NOMO-1 treated with dmso at 0.1 percent for 144 hours (cell line): ENCODE measurements around the gene CIBAR2.

Source experiments
- DNase-seq: peaks from one replicate; lab custom pipeline; 2025; ENCODE audit not compliant: unreplicated experiment; lab: John Stamatoyannopoulos, UW

CIBAR2 gene

GRCh38 chr16:85083051-85083639, 29.1 kb downstream of the CIBAR2 start:
- DNase-seq = no peak

GRCh38 chr16:85082173-85083050, 29.9 kb downstream of the CIBAR2 start:
- no peak for DNase-seq

DNA sequence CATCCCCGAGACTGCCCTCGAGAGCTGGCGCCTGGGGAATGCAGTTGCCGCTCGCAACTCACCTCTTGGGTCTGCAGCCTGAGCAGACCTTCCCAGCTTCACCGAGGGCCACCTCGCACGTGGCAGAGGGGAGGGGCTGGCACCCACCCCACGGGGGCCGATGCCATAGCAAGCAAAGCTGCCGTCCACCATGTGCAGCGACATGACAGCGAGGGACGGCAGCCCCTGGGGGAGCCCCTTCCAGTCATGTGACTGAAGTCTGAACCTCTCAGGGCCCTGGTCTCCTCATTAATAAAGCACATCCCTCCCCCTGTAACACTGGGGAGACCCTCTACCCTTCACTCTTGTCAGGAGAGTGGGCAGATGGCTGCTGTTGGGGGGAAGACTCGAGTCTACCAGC, 30.5 kb downstream of the CIBAR2 start:
- DNase-seq = no peak

DNA sequence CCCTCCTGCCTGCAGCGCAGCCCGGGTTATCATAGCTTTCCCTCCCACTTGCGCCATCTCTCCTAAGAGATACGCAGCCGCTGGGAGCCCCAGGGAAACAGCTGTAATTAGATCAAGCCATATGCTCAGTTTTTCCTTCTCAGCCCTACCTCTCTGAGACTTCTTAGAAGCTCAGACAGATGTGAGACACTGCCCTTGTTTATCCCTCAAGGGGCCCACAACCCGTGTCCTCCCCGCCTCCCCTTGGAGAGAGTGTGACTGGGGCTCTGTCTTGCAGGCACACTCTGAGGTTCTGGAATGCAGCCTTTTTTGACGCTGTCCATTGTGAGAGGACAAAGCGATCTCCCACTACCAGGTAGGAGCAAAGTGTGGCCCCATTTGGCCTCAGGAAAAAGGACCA, 31.2 kb downstream of the CIBAR2 start:
- no peak for DNase-seq

DNA sequence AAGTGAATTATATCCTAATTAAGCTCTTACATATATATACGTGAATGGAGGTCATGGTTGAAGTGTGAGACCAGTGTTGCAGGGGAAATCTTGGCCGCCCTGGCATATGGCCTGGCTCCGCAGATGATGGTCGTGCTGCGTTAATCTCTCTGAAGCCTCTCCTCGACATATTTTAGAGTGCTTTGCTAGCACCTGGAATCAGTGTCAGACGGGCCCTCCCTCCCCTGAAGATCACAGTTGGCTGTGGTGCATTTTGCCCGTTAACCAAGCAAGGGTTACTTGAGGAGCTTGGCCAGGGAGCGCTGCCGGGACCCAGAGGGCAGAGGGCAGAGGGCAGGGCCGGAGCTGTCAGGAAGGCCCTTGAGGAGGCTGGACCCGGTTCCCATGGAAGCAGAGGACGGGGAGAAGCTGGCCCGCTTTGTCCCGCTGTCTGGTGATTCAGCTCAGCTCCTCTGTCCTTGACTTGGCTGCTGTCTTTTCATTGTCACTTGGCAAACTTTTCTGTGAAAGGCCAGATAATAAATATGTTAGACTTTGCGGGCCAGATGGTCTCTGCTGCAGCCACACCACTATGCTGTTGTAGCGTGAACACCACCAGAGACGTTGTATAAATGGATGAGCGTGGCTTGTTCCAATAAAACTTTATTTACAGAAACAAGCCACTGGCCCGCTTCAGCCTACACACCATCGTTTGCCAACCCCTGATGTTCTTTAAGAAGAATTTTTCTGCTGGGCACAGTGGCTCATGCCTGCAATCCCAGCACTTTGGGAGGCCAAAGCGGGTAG, 32.3 kb downstream of the CIBAR2 start:
- DNase-seq = no peak

GRCh38 chr16:85078952-85079351, 33.3 kb downstream of the CIBAR2 start:
- DNase-seq = no peak

- no peak for DNase-seq
Measured at GRCh38 chr16:85078226-85078625, 34.0 kb downstream of the CIBAR2 start.

DNA sequence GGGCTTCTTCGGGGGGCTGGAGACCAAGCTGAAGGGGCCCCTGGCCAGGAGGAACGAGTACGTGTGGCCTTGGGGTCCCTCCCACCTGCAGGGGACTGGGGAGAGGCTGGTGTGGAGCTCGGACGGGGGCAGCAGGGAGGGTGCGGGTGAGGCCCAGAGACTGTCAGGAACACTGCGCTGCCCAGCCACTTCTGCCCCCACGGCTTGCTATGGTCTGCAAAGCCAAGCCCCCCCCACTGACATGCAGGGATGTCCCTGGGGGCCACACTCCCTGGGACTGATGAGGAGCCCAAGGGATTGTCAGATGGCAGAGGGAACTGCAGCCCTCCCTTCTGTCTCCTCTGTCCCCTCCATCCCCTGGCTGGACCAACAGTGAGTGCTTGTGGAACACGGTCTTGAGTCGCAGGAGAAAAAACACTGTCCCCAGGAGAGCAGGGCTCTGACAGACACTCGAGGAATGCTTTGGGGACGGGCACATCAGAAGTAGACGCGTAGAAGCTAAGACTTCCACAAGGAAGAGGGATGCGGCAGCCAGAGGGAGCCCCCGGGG, 34.6 kb downstream of the CIBAR2 start:
- no peak for DNase-seq

- DNase-seq = no peak
Measured at GRCh38 chr16:85077039-85077438, 35.2 kb downstream of the CIBAR2 start.

DNA sequence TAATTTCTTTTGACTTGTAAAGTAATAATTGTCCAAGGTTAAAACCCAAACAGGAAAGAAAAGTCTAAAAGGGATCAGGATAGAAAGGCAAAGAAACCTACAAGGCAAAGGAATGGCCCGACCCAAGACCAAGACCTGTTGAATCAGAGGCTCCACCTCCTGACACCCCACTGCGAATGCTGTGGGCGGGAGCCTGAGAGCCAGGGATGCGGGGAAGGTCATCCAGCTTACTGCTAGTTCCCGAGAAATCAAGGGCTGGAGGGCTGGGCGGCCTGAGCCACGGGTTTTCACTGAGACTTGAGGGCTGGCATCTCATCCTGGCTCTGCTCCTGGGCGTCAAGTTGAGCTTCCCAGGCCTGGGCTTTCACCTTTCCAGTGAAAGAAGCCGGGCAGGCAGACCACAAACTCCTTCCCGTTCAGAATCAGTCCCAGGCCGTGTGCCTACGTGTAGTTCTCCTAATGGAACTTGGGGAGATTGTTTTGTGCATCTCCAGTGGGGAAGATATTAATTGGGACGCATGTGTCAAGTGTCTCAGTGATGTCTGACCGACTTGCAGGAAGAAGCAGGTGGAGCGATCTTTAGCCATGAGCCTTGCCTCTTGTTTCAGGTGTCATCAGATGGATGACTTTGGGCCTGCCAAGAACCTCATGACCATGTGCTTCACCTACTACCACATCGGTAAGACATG, 36.9 kb downstream of the CIBAR2 start:
- DNase-seq = no peak

DNA sequence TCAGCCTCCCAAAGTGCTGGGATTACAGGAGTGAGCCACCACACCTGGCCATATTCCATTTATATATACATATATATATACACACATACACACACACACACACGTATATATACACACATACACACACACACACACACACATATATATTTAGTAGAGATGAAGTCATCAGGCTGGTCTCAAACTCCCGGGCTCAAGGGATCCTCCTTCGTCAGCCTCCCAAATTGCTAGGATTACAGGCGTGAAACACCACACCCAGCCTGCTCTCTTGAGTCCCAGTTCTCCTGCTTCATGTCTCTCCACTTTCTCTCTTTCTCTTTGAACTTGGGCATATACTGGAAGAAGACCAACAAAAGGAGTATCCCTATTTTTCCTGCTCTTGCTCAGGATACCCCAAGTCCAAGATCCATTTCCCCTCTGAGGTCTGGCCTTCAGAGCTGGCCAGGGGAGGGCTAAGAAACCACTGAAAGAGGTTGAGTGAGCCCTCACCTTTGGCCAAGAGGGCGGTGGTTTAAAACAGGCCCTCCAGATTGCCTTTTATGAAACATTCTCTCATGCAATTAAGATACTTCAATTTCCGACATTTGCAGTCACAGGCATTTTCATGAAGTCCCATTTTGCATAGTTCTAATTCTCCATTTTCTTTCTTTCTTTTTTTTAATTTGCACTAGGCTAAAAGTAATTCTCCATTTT, 37.9 kb downstream of the CIBAR2 start:
- no peak for DNase-seq

DNA sequence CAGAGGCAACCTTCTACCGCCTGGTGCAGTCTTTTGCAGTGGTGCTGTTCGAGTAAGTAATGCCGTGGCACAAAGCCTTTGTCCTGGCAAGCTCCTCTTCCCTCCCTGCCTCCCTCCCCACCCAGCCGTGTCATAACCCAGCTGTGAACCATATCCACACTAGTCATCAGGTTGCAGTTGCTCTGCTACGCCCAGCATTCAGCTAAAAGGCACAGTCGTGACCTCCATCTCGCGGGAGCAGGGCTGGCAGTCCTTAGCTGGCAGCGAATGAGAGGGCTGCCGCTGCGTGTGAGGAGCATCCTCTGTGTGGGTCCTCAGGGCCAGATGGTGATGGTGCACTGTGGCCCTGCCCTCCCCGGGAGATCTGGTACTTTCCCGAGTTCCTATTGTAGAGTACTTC, 39.3 kb downstream of the CIBAR2 start:
- no peak for DNase-seq

- DNase-seq = no peak
Measured at GRCh38 chr16:85072076-85072860, 40.0 kb downstream of the CIBAR2 start.

- no peak for DNase-seq
Measured at GRCh38 chr16:85069171-85069570, 43.1 kb downstream of the CIBAR2 start.

- DNase-seq = peak; percentile 70
Measured at GRCh38 chr16:85068746-85069145, 43.5 kb downstream of the CIBAR2 start.

- DNase-seq = no peak
Measured at GRCh38 chr16:85067426-85067825, 44.8 kb downstream of the CIBAR2 start.

- no peak for DNase-seq
Measured at GRCh38 chr16:85067024-85067423, 45.2 kb downstream of the CIBAR2 start.

- no peak for DNase-seq
Measured at GRCh38 chr16:85066346-85066885, 45.9 kb downstream of the CIBAR2 start.

DNA sequence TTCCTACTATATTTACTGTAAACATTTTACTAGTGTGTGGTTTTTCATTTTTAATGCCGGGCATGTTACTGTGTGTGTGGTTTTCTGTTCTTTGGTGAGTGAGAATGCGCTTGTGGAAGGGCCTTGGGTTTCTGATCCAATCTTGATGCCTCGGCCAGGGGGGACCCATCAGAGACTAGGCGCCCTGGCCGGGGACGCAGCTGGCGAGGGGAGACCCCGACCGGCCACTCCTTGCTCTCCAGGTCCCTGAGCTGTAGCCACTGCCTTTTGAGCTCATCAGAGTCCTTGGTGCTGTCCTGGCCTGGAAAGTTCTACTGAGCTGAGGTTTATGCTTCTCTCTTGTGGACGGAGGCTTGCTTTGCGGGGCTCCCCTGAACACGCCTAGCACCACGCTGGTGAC, 47.2 kb downstream of the CIBAR2 start:
- no peak for DNase-seq
